Measurements from ENCODE around the gene SLC28A1.
"Not testable (repeated sequence)": the region's sequence is repeated elsewhere in the genome, so short reads cannot be mapped to it uniquely, and the experiment has no call there.

SLC28A1 gene

GRCh38 chr15:84910928-84911623, 26.6 kb downstream of the SLC28A1 start:
- DNase-seq (ENCODE audit: low spot score): no peak

- DNase-seq (ENCODE audit: low spot score): peak; percentile 85
Observed at GRCh38 chr15:84911879-84912660, 27.6 kb downstream of the SLC28A1 start.

GRCh38 chr15:84913360-84913723, 28.9 kb downstream of the SLC28A1 start:
- DNase-seq (ENCODE audit: low spot score): no peak

- no peak for DNase-seq (ENCODE audit: low spot score)
Observed at GRCh38 chr15:84914351-84914750, 29.9 kb downstream of the SLC28A1 start.

GRCh38 chr15:84914909-84915605, 30.6 kb downstream of the SLC28A1 start:
- DNase-seq (ENCODE audit: low spot score): no peak

- no peak for DNase-seq (ENCODE audit: low spot score)
Observed at GRCh38 chr15:84915606-84915958, 31.1 kb downstream of the SLC28A1 start.

GRCh38 chr15:84917452-84917851, 33.0 kb downstream of the SLC28A1 start:
- DNase-seq (ENCODE audit: low spot score): no peak

GRCh38 chr15:84919106-84919667, 34.7 kb downstream of the SLC28A1 start:
- no peak for DNase-seq (ENCODE audit: low spot score)

GRCh38 chr15:84921121-84921520, 36.7 kb downstream of the SLC28A1 start:
- DNase-seq (ENCODE audit: low spot score): no peak

GRCh38 chr15:84922530-84922929, 38.1 kb downstream of the SLC28A1 start:
- no peak for DNase-seq (ENCODE audit: low spot score)

GRCh38 chr15:84924077-84924731, 39.7 kb downstream of the SLC28A1 start:
- DNase-seq (ENCODE audit: low spot score): no peak

- not testable (repeated sequence) for DNase-seq (ENCODE audit: low spot score)
Observed at GRCh38 chr15:84924821-84925569, 40.5 kb downstream of the SLC28A1 start.

GRCh38 chr15:84925906-84926305, 41.4 kb downstream of the SLC28A1 start:
- no peak for DNase-seq (ENCODE audit: low spot score)

- no peak for DNase-seq (ENCODE audit: low spot score)
Observed at GRCh38 chr15:84926491-84927230, 42.2 kb downstream of the SLC28A1 start.

GRCh38 chr15:84928843-84929168, 44.3 kb downstream of the SLC28A1 start:
- DNase-seq (ENCODE audit: low spot score): no peak

GRCh38 chr15:84929795-84930603, 45.5 kb downstream of the SLC28A1 start:
- DNase-seq (ENCODE audit: low spot score): no peak

- DNase-seq (ENCODE audit: low spot score): no peak
Observed at GRCh38 chr15:84934942-84935729, 50.7 kb downstream of the SLC28A1 start.

- DNase-seq (ENCODE audit: low spot score): no peak
Observed at GRCh38 chr15:84937144-84937543, 52.7 kb downstream of the SLC28A1 start.

- DNase-seq (ENCODE audit: low spot score): no peak
Observed at GRCh38 chr15:84938726-84939125, 54.3 kb downstream of the SLC28A1 start.
